Muscle of leg (tissue), 11 donors: ENCODE results near the gene CCL26. TPM values are rescaled to one million over a fixed set of nuclear protein-coding genes. Genes with fewer than 3 reads are reported as not detected.
"Not testable (repeated sequence)": the region's sequence is repeated elsewhere in the genome, so short reads cannot be mapped to it uniquely, and the experiment has no call there.

Source experiments
- DNase-seq: peaks from one replicate; pipeline ENCODE4 v3.0.0; 2013
- H3K27ac ChIP-seq: one replicate; pipeline ENCODE4 v1.5.1; 2013; ENCODE audit warnings: mild to moderate bottlenecking, low read length, control low read depth
- H3K27me3 ChIP-seq: one replicate; pipeline ENCODE4 v1.6.1; 2013; ENCODE audit warnings: low read length; ENCODE audit not compliant: control insufficient read depth, insufficient read depth
- H3K36me3 ChIP-seq: one replicate; pipeline ENCODE4 v1.6.1; 2013; ENCODE audit warnings: low read length; ENCODE audit not compliant: control insufficient read depth, insufficient read depth
- H3K4me1 ChIP-seq: one replicate; pipeline ENCODE4 v1.6.1; 2013; ENCODE audit warnings: low read length; ENCODE audit not compliant: control insufficient read depth, insufficient read depth
- H3K4me3 ChIP-seq: one replicate; pipeline ENCODE4 v1.5.1; 2013; ENCODE audit warnings: low read length, control low read depth
- H3K9me3 ChIP-seq: replicated peaks from 2 replicates; pipeline ENCODE4 v1.6.1; 2013; ENCODE audit warnings: low read depth, low read length; ENCODE audit not compliant: control insufficient read depth
- WGBS: methylation state at CpG from one replicate; pipeline ENCODE4 v1.1.5; 2013; ENCODE audit warnings: missing lambda C conversion rate; ENCODE audit not compliant: insufficient coverage; 5-methylcytosine and 5-hydroxymethylcytosine counted together
- polyA plus RNA-seq, 8 donors: library from polyadenylated mRNA; unstranded; fragments of 120-200 nt; gene quantifications; one replicate each; pipeline versions ENCODE4 v1.2.1 to v1.2.3, GENCODE V29; 2013; ENCODE audit warnings: inconsistent platforms in 1 of 8, low replicate concordance in 1 of 8; ENCODE audit not compliant: insufficient read length in 8 of 8, insufficient read depth in 1 of 8
- total RNA-seq: library from RNA; stranded (reverse); fragments of 120-200 nt; gene quantifications from one replicate; pipeline ENCODE4 v1.2.4, GENCODE V29; 2013

CCL26 gene
- total and polyA plus RNA-seq, 9 donors = 0.61 to 1.6 (median 0.88) TPM

DNA sequence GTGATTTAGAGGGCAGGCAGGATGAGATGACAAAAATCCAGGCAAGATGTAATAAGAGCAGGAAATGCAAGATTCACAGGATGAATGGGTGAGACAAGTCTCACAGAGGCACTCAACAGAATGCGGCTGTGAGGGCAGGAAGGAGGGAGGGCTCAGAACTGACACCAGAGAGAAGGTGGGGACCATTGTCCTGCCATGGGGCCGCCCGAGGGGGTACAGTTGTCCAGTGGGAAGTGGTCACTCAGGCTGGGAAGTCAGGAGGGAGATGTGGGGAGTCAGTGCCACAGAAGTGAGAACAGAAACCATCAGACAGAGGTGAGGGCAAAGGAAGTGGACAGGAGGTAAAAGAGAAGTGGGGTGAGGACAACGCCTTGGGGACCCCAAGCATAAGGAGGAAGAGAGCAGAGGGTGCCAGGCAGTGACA, 42.1 kb downstream of the CCL26 start:
- Histone ChIP-seq H3K27me3 (no peaks in the 10 kb centered on the region), H3K27ac (no peak overlapping the region), H3K9me3 (no peaks in the 10 kb centered on the region), H3K4me1 (peaks cover 7% of the 10 kb centered on the region), H3K4me3 (no peak overlapping the region), H3K36me3 (peaks cover 6% of the 10 kb centered on the region)
- DNase-seq = no peak
- WGBS = 26% methylated on average over 3 of the region's 4 CpGs

DNA sequence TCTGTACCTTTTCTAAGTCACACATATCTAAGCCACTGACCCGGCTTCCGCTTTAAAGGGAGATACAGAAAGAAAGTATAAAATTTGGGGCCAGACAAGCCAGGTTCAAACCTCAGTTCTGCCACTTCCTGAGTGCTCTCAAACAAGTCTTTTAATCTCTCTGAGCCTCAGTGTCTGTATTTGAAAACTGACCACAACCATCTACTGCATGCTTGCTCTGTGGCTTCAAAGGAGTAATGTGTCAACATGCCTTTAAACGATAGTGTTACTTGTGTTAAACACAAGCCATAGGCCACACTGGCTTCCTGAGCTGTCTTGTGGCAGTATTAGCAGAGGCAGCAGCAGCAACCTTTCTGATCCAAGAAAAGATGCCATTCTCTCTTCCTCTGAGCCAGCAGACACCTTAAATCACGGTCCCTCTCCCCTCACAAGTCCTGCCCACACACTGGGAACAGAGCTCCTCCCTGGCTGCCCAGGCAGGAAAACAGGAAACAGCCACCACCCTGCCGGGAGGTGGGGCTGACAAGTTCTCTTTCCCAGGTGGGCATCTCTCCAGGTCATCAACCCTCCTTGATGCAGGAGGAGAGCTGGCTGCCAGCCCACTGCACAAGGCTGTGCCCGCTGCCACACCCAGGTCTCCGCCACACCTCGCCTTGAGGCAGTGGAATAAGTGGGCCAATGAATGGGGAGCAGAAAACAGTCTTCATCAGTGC, 44.0 kb downstream of the CCL26 start:
- 62% methylated on average over 5 of the region's 8 CpGs for WGBS
- peaks cover 6% of the 10 kb centered on the region for H3K36me3 ChIP-seq
- DNase-seq = no peak
- no peaks in the 10 kb centered on the region for H3K27me3 ChIP-seq
- no peak overlapping the region for H3K27ac ChIP-seq
- peaks cover 7% of the 10 kb centered on the region for H3K4me1 ChIP-seq
- no peak overlapping the region for H3K4me3 ChIP-seq
- H3K9me3 ChIP-seq = no peaks in the 10 kb centered on the region

DNA sequence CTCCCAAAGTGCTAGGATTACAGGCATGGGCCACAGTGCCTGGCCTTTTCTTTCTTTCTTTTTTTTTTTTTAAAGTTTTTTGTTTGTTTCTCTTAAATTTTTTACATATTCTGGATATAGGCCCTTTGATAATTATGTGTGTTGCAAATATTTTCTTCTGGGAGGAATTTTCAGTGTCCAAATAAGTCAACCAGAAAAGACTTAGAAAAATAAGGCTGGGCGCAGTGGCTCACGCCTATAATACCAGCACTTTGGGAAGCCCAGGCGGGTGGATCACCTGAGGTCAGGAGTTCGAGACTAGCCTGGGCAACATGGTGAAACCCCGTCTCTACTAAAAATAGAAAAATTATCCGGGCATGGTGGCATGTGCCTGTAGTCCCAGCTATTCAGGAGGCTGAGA, 44.7 kb downstream of the CCL26 start:
- 88% methylated on average over 5 of the region's 6 CpGs for WGBS

GRCh38 chr7:75725306-75725705, 46.7 kb downstream of the CCL26 start:
- H3K9me3 ChIP-seq = no peaks in the 10 kb centered on the region
- 100% methylated on average over 2 of the region's 6 CpGs for WGBS
- no peaks in the 10 kb centered on the region for H3K36me3 ChIP-seq
- no peaks in the 10 kb centered on the region for H3K27me3 ChIP-seq
- H3K4me3 ChIP-seq = no peak overlapping the region
- no peak for DNase-seq
- no peak overlapping the region for H3K27ac ChIP-seq
- H3K4me1 ChIP-seq = peaks cover 7% of the 10 kb centered on the region

More for the DNA sequence above, 44.7 kb downstream of the CCL26 start:
- H3K36me3 ChIP-seq, H3K27ac ChIP-seq, DNase-seq, H3K9me3 ChIP-seq, H3K4me3 ChIP-seq, H3K27me3 ChIP-seq, H3K4me1 ChIP-seq: not testable (repeated sequence)

GRCh38 chr7:75723444-75723843, 48.6 kb downstream of the CCL26 start:
- Histone ChIP-seq H3K4me1 (peaks cover 5% of the 10 kb centered on the region), H3K9me3 (no peaks in the 10 kb centered on the region), H3K4me3 (no peak overlapping the region), H3K27ac (no peak overlapping the region), H3K36me3 (no peaks in the 10 kb centered on the region), H3K27me3 (no peaks in the 10 kb centered on the region)
- no peak for DNase-seq
- 82% methylated on average over 3 of the region's 3 CpGs for WGBS

DNA sequence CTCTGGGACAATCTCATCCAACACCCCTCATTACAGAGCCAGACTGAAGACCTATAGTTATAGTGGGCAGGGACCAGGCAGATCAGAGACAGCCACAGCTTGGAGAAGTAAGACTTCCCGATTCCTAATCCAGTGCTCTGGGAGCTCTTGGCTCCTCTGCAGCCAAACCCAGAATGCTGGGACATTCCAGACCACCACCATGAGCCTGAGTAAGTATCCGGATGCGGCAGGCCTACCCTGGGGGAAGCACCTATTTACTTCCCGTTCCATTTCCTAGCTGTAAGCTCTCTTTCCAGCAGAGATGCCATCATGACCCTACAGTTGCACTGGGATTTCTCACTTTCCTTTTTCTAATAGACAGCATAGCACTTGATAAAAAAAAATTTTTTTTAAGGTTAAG, 49.6 kb downstream of the CCL26 start:
- DNase-seq = no peak
- no peaks in the 10 kb centered on the region for H3K27me3 ChIP-seq
- H3K4me1 ChIP-seq = no peaks in the 10 kb centered on the region
- WGBS = 30% methylated on average over 3 of the region's 4 CpGs
- H3K9me3 ChIP-seq = no peaks in the 10 kb centered on the region
- no peaks in the 10 kb centered on the region for H3K36me3 ChIP-seq
- no peak overlapping the region for H3K4me3 ChIP-seq
- no peak overlapping the region for H3K27ac ChIP-seq

GRCh38 chr7:75721922-75722321, 50.1 kb downstream of the CCL26 start:
- not testable (repeated sequence) for H3K27me3 ChIP-seq, H3K9me3 ChIP-seq, DNase-seq, H3K27ac ChIP-seq, H3K36me3 ChIP-seq, H3K4me3 ChIP-seq, H3K4me1 ChIP-seq
- WGBS = 89% methylated on average over 4 of the region's 9 CpGs

GRCh38 chr7:75721426-75721825, 50.6 kb downstream of the CCL26 start:
- Histone ChIP-seq H3K27me3 (no peaks in the 10 kb centered on the region), H3K4me3 (no peak overlapping the region), H3K27ac (no peak overlapping the region), H3K36me3 (no peaks in the 10 kb centered on the region), H3K4me1 (no peaks in the 10 kb centered on the region), H3K9me3 (no peaks in the 10 kb centered on the region)
- 81% methylated on average over 2 of the region's 2 CpGs for WGBS
- DNase-seq = no peak

DNA sequence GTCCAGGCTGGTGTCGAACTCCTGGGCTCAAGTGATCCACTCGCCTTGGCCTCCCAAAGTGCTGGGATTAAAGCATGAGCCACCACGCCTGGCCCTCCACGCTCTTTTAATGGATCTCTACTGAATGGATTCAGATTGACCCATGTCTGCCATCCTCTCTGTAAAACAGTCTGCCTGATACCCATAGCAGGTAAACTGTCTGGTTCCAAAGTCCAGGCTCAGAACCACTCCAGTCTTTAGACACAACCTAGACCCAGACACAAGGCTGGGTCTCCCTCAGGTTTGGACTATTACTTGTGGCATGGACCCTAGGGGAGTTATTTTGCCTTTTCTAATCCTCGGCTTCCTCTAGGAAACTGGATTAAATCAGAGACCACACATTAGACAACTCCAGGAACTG, 52.4 kb downstream of the CCL26 start:
- Histone ChIP-seq H3K9me3 (no peaks in the 10 kb centered on the region), H3K4me1 (no peaks in the 10 kb centered on the region), H3K27ac (no peak overlapping the region), H3K36me3 (no peaks in the 10 kb centered on the region), H3K4me3 (no peak overlapping the region), H3K27me3 (no peaks in the 10 kb centered on the region)
- WGBS = 98% methylated on average over 3 of the region's 5 CpGs
- DNase-seq = no peak
